ENCODE data around the gene MRAS.

DNA sequence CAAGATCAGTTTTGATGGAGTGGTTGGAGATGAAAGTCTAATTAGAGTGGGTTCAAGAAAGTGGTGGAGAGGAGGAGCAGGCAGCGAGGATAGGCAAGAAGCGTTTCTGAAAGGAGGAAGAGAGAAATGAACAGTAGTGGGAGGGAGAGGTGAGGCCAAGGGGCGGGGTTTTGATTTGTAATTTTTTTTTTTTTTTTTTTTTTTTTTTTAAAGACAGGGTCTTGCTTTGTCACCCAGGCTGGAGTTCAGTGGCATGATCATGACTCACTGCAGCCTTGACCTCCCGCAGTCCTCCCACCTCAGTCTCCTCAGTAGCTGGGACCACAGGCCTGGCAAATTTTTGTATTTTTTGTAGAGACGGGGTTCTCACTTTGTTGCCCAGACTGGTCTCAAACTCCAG is 36.6 kb downstream of the MRAS start:
- TF ChIP-seq, protein P1, sequence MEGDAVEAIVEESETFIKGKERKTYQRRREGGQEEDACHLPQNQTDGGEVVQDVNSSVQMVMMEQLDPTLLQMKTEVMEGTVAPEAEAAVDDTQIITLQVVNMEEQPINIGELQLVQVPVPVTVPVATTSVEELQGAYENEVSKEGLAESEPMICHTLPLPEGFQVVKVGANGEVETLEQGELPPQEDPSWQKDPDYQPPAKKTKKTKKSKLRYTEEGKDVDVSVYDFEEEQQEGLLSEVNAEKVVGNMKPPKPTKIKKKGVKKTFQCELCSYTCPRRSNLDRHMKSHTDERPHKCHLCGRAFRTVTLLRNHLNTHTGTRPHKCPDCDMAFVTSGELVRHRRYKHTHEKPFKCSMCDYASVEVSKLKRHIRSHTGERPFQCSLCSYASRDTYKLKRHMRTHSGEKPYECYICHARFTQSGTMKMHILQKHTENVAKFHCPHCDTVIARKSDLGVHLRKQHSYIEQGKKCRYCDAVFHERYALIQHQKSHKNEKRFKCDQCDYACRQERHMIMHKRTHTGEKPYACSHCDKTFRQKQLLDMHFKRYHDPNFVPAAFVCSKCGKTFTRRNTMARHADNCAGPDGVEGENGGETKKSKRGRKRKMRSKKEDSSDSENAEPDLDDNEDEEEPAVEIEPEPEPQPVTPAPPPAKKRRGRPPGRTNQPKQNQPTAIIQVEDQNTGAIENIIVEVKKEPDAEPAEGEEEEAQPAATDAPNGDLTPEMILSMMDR (IDR thresholded peaks at IDR 0.05) = no peak
- no peak for TF ChIP-seq POLR2A (IDR thresholded peaks at IDR 0.05)
